Measurements from ENCODE around the gene PHYKPL. TPM values are rescaled to one million over a fixed set of nuclear protein-coding genes. Genes with fewer than 3 reads are reported as not detected.

The PHYKPL gene
- total RNA-seq, 1 experiment from 2014 or later = 48.8 TPM

DNA sequence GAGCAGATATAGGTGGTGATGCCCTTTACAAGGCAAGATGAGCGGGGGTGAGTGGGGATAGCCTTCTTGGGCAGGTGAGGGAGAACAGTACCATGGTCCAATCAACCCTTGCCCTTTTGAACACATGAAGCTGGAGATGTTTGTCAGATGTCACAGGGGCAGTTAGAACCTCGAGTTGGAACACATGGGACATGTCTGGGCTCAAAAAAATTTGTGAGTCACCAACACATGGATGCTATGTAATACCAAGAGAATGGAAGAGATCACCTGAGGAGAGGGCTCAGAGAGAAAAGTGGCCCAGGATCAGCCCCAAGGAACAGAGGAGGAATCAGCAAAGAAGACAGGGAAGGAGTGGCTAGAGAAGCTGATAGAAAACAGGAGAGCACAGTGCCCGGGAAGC lies 4.7 kb downstream of the PHYKPL start:
- Histone ChIP-seq H3K4ac (ENCODE audit: low read depth, low read length) (no peak overlapping the region), H2BK20ac (ENCODE audit: low read depth, low read length, poor library complexity, severe bottlenecking) (no peak overlapping the region), H3K79me1 (ENCODE audit: insufficient read depth, low read depth, low read length, poor library complexity, severe bottlenecking) (no peaks in the 10 kb centered on the region), H3T11ph (ENCODE audit: low read length) (no peak overlapping the region), H2AK5ac (ENCODE audit: insufficient read length, low read length) (no peak overlapping the region), H3K23me2 (ENCODE audit: insufficient read length, low read depth, low read length, poor library complexity, severe bottlenecking) (peaks cover 3% of the 10 kb centered on the region), H3K9me3 (ENCODE audit: control insufficient read depth, low read depth, low read length) (no peaks in the 10 kb centered on the region), H3K27me3 (ENCODE audit: insufficient read depth, low read length) (no peaks in the 10 kb centered on the region), H2BK15ac (ENCODE audit: low read depth, low read length) (no peak overlapping the region), H3K9ac (ENCODE audit: extremely low read depth, insufficient read length, low read length) (no peak overlapping the region), H3K18ac (ENCODE audit: insufficient read length, low read depth, low read length) (no peak overlapping the region), H3K14ac (ENCODE audit: insufficient read depth, low read length) (no peak overlapping the region), H3K79me2 (ENCODE audit: insufficient read depth, low read length) (peaks cover 4% of the 10 kb centered on the region; the same call in 1 of the 2 replicates), H3K23ac (ENCODE audit: insufficient read length, low read depth, low read length) (no peak overlapping the region), H4K5ac (ENCODE audit: insufficient read length, low read depth, low read length) (no peak overlapping the region), H4K8ac (replicated peaks; ENCODE audit: insufficient read length, low read depth, low read length) (no peak overlapping the region), H4K20me1 (ENCODE audit: control insufficient read depth, insufficient read depth, insufficient read length) (peaks cover 3% of the 10 kb centered on the region), H4K91ac (ENCODE audit: insufficient read length, low read depth, low read length) (no peak overlapping the region), H2BK120ac (ENCODE audit: low read depth, low read length, poor library complexity, severe bottlenecking) (no peak overlapping the region), H3K56ac (ENCODE audit: insufficient read length, low read depth, low read length) (no peak overlapping the region), H2BK5ac (ENCODE audit: insufficient read length, low read length) (no peak overlapping the region), H3K27ac (ENCODE audit: insufficient read length, low read depth, low read length) (no peak overlapping the region), H3K4me2 (ENCODE audit: insufficient read depth, insufficient read length, low read length) (no peak overlapping the region), H2AFZ (ENCODE audit: low read length) (no peak overlapping the region), H2BK12ac (ENCODE audit: insufficient read length, low read depth, low read length) (no peak overlapping the region), H3K4me1 (ENCODE audit: insufficient read depth, low read length) (peaks cover 2% of the 10 kb centered on the region; the same call in 1 of the 2 replicates)
- WGBS (ENCODE audit: extremely low coverage, insufficient read length, low lambda C conversion rate) = no CpG with 5 or more reads among the region's 3 CpGs
- H3K9me3 Mint-ChIP-seq = no peaks in the 10 kb centered on the region; a peak in 1 of 5 replicates
- peaks cover 48 to 72% (median 57%) of the 10 kb centered on the region in 3 experiments for H3K36me3 Mint-ChIP-seq (ENCODE audit: insufficient read depth in 1 of 3, low read depth in 3 of 3)
- H3K4me1 Mint-ChIP-seq = peaks cover 23 to 30% of the 10 kb centered on the region in 2 experiments
- peak overlapping the region in 1 of 2 experiments; percentile 11; a peak in 1 of 5 replicates for H3K4me3 Mint-ChIP-seq
- no peak overlapping the region for H3K27ac Mint-ChIP-seq
- H3K27me3 Mint-ChIP-seq (ENCODE audit: low read depth) = no peaks in the 10 kb centered on the region
- DNase-seq = no peak
- TF ChIP-seq, protein P1, sequence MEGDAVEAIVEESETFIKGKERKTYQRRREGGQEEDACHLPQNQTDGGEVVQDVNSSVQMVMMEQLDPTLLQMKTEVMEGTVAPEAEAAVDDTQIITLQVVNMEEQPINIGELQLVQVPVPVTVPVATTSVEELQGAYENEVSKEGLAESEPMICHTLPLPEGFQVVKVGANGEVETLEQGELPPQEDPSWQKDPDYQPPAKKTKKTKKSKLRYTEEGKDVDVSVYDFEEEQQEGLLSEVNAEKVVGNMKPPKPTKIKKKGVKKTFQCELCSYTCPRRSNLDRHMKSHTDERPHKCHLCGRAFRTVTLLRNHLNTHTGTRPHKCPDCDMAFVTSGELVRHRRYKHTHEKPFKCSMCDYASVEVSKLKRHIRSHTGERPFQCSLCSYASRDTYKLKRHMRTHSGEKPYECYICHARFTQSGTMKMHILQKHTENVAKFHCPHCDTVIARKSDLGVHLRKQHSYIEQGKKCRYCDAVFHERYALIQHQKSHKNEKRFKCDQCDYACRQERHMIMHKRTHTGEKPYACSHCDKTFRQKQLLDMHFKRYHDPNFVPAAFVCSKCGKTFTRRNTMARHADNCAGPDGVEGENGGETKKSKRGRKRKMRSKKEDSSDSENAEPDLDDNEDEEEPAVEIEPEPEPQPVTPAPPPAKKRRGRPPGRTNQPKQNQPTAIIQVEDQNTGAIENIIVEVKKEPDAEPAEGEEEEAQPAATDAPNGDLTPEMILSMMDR (conservative IDR thresholded peaks at IDR 0.05) = no peak
